Stimulated activated CD8-positive, alpha-beta memory T cell treated with anti-CD3 and anti-CD28 coated beads, Interleukin-4, amount 100 ng/mL, for 1 hour (primary cell): ENCODE results near the gene CARS1.
"Not testable (repeated sequence)": the region's sequence is repeated elsewhere in the genome, so short reads cannot be mapped to it uniquely, and the experiment has no call there.

Experiments
- DNase-seq, 2 donors: peaks; one replicate each; pipeline ENCODE4 v3.0.0-alpha.2; 2020; ENCODE audit warnings: low read depth in 2 of 2, low spot score in 1 of 2

CARS1 gene

DNA sequence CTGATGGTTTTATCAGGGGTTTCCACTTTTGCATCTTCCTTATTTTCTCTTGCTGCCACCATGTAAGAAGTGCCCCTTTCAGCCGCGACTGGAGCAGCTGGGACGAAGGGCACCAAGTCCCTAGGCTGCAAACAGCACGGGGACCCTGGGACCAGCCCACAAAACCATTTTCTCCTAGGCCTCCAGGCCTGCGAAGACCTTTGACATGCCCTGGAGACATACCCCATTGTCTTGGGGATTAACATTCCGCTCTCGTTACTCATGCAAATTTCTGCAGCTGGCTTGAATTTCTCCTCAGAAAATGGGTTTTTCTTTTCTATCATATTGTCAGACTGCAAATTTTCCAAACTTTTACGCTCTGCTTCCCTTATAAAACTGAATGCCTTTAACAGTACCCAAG lies 6.7 kb upstream of the CARS1 start:
- DNase-seq: not testable (repeated sequence)

DNA sequence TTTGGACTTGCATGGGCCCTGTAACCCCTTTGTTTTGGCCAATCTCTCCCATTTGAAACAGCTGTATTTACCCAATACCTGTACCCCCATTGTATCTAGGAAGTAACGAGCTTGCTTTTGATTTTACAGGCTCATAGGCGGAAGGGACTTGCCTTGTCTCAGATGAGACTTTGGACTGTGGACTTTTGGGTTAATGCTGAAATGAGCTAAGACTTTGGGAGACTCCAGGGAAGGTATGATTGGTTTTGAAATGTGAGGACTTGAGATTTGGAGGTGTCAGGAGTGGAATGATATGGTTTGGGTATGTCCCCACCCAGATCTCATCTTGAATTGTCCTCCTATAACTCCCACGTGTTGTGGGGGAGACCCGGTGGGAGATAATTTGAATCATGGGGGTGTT lies 6.2 kb upstream of the CARS1 start:
- not testable (repeated sequence) for DNase-seq

DNA sequence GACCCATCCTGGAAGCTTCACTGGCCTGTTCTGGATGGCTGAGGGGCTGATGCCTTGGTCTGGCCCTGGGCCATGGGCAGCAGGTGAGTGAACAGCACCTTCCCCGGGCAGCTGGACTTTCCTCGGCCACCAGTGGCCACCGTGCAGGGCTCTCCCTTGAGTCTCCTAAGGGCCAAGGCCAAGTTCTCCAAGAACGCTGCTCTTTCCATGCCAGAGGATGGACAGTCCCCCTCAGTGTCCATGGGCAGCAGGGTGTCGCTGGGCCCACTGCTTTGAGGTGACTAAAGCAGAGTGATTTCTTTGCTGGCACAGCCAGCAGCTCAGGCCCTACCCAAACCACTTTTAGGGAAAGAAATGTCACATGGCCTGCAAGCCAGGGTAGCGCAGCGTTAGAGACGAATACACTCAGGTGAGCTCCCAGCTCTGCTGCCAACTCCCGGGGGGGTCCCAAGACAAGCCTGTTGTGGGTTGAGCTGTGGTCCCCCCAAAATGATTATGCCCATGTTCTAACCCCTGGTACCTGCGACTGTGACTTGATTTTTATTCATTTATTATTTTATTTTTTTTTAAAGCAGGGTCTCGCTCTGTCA lies 3.3 kb upstream of the CARS1 start:
- no peak for DNase-seq

DNA sequence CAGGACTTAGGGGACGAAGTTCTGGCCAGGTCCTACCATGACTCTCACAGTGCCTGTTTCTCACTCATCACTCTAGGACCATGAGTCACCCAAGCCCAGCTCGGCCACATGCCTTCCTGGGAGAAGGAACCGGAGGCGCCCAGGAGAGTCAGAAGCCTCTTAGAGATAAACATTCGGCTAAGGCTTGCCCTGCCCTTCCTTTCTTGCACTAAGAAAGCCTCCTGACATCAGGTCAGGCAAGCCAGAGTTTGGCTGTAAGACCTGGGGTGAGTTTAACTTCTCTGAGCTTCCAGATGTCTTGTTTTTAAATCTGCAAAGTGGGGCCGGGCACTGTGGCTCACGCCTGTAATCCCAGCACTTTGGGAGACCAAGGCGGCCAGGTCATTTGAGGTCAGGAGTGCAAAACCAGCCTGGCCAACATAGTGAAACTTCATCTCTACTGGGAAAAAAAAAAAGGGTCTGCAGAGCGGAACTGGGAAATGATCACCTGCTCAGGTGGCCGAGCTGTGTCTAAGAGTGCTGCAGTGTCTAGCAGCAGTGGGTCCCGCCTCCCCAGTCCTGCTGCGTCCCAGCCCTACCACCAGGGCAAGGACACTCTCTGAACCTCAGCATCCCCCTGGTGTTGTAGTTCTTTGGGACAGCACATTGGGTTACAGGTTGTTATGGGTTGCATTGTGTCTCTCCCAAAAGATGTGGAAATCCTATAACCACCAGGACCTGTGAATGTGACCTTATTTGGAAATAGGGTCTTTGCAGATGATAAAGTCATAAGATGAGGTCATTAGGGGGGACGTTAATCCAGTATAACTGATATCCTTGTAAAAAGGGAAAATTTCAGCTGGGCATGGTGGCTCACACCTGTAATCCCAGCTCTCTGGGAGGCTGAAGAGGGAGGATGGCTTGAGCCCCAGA lies 1.8 kb upstream of the CARS1 start:
- no peak for DNase-seq

DNA sequence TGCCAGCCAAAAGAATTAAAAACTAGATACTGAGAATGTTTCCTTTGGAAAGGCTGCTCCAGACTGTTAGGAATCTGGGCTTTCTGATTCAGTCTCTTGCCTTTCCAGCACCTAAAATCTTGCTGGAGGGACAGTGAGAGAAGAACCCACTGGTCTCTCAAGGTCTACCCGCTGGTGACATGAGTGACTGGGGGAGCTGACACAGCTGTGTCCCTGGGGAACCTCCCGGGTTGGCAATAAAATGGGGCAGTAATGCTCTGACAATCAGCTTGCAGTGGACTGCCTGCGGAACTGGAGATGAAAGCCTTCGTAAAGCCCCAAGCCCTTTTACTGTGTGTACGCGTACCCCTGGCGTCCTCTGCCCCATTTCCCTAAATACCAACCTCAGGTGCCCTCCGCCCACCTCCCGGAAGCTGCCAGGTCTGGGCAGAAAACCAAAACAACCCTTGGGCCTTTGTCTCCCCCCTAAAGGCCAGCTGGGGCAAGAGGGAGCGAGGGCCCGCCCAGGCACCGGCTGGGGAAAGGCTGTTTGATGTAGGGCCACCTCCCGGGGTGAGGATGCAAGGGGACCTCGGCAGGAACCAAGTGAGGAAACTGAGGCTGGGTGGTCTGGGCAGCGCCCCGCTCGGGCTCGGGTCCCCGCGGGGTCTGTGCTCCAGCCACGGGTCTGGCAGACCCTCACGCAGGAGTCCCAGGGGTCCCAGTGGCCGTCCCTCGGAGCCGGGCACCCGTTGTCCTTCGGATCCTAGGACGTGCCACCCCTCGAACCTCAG lies 741 bp downstream of the CARS1 start:
- DNase-seq: no peak

DNA sequence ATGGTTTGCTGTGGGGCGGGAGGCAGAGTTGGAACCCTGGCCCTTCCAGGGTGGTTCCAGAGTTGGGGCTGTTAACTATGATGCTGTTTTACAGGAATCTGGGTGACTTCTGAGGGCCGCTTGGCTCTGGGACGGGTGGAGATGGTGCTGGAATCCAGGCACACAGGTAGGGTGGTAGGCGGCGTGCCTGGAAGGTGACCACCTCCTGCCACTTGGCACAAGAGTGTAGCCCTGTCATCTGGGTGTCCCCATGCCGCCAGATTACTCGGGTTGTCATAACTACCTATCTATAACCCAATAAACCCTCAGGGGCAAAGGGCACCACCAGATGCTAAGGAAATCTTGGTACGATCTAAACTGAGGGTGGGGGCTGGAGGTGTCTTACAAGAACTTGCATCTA lies 1.3 kb downstream of the CARS1 start:
- no peak for DNase-seq

DNA sequence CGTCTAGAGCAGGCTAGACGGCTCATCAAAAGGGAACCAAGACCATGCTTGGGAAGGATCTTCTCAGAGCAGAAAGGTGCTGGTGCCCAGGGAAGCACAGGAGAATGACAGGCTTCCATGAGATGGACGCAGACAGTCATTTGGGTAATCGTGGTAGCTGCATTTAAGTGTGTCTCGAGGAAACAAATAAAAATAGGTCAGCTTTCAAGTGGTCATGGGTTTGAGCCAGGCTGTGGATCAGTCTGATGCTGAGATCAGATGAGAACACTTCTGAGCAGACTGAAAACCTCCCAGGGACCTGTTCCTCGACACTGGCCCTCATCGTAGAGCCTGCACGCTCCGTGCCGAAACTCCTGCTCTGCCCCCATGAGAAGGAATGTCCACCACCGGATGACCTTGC lies 4.7 kb downstream of the CARS1 start:
- DNase-seq: no peak

DNA sequence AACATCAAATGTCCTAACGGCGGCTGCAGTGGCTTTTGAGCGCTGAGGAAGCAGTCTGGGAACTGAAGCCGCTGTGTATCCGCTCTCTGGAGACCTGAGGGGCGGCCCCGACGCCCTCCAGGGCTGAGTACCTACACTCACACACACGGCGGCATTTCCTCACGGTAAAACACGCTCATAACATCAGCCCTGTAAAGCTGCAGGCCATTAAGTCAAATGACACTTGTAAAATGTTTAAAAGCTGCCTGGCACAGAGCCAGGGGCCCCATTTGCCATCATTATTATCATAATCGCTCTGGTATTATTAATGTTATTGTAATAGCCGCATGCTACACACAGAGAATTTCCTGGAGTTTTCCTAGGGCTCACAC lies 5.1 kb downstream of the CARS1 start:
- DNase-seq: no peak

DNA sequence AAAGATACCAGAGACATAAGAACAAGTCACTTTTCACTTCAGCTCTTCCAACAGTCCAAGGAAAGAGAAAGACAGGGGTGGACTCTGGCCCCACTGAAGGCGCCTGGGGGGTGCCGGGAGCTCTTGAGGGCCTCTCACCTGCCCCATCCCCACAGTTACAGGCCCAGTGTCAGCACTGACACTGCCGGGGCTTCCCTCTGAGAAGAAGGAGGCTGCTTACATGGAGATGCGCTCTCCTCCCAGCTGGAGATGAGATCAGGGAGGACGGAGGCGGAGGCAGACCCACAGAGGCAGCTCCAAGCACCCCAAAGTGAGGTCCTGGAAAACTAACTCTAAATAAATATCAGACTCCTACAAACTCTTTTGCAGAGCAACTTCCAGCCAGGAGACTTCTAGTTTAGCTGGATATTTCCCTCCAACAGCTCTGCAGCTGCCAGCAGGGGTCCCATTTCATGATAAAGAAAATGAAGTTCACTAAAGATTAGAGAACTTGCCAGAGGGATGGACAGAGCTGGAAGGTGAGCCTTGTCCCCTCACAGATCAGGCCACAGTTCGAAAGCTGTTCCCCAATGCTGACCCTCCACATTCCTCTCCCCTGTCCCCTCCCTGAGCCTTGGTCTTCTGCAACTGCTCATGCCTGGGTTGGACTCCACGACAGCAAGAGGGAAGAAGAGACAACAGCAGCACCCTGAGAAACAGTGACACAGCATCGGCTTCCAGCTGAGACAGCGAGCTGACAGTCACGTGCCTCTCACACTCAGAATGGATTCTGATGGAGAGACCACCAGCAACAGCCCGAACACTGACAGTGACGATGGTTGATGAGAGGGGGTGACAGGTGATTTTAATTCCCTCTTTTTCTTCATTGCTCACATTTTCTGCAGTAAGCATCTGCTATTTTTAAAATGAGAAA lies 5.8 kb downstream of the CARS1 start:
- no peak for DNase-seq

DNA sequence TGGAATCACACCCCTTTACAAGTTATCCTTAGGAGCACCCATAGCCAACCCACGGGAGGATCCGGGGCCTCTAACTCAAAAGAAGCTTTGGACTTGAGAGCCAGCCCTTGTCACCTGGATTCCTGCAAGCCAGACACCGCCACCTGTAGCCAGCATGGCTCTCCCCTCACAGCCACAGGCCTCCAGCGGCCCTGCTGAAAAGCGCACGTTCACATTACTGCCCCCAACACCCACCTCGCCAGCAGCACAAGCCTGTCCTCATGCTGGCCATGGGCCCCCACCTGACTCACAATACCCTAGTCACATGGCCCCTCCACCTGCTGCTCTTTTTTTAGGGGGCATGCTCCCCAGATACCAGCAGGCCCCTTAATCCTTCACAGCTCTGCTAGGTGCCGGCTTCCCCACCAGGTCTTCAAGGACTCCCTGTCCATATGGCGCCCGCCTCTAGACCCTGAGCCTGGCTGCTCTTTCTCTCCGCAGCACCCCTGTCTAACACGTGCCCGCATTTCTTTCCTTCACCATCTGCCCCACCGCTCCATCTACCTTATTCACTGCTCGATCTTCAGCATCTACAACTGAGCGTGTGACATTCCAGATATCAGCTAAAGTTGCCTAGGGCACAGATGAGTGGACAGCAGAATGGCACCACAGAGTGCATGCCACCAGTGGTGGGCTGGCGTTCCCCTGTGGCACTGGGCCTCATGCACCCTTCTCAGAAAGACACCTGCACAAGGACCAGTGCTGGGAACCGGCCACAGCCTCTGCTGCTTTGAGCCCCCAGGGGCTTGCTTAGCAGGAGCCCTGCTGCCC lies 6.6 kb downstream of the CARS1 start:
- no peak for DNase-seq

DNA sequence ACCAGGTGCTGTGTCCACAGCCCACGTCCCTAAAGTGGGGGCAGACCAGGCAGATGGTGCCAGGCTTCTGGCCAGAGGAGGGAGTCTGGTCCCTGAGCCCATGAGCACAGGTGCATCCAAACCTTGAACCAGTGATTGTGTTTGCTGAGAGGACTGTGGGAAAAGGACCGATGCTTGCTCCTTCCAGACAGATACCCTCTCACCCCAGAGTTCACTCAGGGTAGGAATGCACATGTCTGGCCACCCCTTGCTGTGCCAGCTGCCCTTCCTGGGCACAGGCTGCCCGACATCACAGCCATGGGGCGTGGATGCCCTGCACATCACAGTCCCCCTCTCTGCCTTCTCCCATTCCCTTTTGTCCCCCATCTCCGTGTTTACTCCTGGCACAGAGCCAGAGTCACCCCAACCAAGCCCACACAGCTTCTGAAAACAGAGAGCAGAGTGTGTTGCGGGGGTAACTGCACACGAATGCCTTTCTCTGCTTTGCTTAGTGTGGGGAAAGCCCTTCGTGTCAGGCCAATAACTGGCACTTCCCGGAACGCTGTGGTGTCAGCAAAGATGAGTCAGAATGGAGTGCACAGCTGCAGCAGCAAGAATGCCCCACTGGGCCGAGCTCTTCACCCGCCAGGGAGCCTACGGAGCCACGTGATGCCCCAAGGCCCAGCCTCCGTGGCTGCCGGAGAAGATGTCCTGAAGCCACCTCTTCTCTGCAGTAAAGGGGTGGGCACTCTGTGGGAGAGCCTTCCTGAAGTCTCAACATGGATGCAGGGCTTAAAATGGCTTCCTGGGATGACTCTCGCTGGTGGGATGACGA lies 7.6 kb downstream of the CARS1 start:
- DNase-seq: peak in 1 of 2 donors; percentile 42

DNA sequence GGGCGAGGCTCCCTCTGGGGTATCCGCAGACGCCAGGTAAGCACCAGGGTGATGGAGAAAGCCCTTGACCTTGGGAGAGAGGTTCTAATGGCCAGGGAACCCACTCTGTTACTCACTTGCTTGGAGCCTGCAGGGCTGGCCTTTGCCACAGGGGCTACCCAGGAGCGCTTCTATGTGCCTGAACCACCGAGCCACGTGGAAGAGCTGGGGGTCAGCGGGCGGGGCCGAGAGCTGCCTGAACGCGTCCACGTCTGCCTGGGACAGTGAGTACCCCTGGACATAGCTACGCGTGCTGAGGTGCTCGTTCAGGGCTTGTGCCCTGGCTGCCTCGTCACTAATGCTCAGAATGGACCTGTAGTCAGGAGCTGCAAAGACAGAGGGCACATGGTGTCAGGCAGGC lies 9.6 kb downstream of the CARS1 start:
- DNase-seq: no peak

DNA sequence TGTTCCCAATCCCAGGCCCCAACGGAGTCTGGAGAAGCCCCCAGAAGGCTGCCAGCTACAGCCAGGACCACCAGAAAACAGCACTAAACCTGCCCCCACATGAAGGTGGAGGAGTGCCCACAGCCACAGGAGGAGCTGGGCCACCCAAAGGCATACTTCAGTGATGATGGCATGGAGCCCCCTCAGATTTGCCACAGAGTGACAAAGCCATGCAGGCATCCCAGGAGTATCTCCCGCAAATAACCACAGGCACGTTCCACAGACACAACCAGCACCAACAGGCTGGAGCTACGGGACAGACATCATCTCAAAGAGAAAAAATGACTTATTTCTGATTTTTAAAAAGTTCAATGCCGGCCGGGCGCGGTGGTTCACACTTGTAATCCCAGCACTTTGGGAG lies 10.6 kb downstream of the CARS1 start:
- no peak for DNase-seq

DNA sequence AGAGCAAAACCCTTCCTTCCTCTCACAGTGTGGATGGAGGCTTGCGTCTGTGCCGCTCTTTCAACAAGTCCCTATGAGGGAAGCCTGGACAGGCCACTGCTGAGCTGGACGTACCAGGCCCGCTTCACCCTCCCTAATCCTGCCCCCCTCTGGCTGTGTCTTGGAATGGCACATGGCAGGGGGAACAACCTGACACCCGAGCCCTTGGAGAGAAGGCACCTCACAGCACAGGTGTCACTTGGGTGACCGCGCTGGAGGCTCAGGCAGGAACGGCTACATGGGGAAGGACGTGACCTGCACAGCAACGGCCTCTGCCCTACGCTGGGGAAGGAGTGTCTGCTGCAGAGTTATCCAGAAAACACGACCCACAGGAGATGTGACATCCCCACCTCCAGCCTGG lies 11.0 kb downstream of the CARS1 start:
- no peak for DNase-seq

DNA sequence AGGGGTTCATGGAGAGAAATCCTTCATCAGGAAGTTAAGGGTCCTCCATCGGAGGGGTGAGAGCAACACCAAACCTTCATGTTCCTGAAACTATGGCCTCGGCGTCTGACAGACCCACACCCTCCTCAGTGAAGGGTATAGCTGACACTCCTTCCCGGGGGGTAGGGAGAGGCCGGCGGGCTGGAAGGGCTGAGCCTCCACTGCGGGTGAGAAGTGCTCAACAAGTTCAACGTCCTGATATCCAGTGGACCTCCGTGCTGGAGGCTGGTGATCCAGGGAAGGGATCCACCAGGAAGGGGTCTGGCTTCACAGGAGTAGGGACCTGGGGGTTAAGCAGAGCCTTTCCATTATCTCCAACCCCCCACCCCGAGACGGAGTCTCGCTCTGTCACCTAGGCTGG lies 12.3 kb downstream of the CARS1 start:
- no peak for DNase-seq

DNA sequence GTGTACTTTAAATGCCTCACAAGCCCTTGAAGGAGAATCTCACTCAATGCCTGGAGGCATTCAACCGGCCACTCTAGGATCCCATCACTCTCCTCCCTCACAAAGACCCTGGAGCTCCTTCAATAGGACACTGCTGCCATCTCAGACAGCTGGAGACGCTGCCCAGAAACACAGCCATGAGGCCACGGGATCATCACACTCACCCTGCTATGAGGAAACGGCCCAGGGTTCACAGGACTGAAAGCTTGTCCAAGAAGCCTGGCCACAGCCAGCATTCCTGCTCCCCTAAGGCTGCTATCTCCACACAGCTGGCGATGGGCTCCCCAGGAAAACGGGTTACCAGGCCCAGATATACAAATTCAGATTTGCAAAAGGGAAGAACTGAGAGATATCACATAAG lies 13.2 kb downstream of the CARS1 start:
- DNase-seq: no peak

DNA sequence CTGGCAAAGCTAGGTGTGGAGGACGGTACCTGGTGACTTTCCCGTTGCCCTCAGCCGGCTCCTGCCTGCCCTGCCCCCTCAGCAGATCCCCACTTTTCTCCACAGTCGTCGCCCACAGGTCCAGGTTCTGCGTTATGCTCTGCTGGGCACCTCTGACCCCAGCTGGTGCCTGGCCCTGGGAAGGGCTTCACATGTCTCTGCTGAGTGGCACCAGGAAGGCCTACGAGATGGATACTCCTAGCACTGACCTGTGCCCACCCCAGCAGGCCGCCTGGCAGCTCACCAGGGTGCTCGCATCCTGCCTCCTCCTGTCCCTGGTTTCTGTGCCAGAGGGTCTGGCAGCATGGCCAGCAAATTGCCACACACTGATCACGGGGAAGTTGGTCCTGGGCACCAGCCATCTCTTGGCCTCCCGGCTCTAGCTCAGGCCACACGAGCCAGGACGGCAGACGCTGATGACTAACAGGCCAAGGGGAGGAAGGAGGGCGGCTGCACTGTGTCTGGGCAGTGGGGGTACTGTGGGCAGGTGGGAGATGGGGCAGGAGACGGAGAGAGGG lies 13.8 kb downstream of the CARS1 start:
- DNase-seq: no peak

DNA sequence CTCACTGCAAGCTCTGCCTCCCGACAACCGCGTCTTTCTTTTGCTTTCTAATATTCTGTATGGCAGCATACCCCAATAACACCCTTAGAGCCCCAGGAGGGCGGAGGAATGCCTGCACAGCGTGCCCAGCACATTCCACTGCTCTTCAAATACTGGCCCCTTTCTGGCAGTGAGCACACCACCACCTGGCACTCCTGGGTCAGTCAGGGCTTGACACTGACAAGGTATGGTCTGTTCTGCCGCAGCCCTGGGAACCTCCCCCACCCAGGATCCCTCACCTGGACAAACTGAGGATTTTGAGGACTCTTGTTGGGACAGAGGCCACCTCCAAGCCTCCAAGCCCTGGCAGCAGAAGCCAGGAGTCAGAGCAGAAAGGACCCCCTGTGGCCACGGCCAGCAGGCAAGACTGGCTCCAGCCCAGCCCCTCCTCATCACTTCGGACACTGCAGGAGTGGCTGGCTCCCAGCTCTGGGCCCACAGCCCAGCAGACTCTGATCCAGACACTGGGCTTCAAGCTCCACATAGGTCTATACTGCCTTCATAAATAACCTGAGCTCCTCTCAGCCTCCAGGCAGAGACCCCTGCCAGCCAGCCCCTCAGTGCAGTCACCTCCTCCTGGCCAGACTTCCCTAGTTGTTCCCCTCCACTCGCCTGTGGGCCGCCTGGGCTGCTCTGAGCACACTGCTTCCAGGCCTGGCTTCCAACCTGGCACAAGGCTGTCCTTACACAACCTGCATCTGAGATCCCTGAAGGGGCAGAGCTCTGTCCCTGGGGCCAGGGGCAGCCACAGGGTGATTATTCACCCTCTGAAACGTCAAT lies 14.5 kb downstream of the CARS1 start:
- no peak for DNase-seq
